DND-41 (cell line): ENCODE data around the gene RBMS3.

Experiments
- ATAC-seq: fragments of 200-7000 bp; cut with Tn5 transposase; 3 replicates; pipeline ENCODE4 v1.9.1; 2021; ENCODE audit warnings: low read depth; ENCODE audit not compliant: insufficient read depth
- DNase-seq: peaks from one replicate; pipeline ENCODE4 v3.0.0-alpha.2; 2020
- H2AFZ ChIP-seq: 2 replicates; pipeline ENCODE4 v1.6.0; 2012; ENCODE audit warnings: low read depth, low read length
- H3K27ac ChIP-seq: 2 replicates; pipeline ENCODE4 v1.5.1; 2012; ENCODE audit warnings: low read length, inconsistent platforms
- H3K27me3 ChIP-seq: fragments of 200-600 bp; sonication (generic); 2 replicates; pipeline ENCODE4 v1.6.0; 2012; ENCODE audit warnings: low read length, mild to moderate bottlenecking, inconsistent platforms; ENCODE audit not compliant: insufficient read depth, poor library complexity
- H3K36me3 ChIP-seq: 2 replicates; pipeline ENCODE4 v1.5.1; 2012; ENCODE audit warnings: low read length, inconsistent platforms; ENCODE audit not compliant: insufficient read depth
- H3K4me1 ChIP-seq: 2 replicates; pipeline ENCODE4 v1.5.1; 2012; ENCODE audit warnings: mild to moderate bottlenecking, low read length; ENCODE audit not compliant: insufficient read depth
- H3K4me2 ChIP-seq: 2 replicates; pipeline ENCODE4 v1.6.0; 2012; ENCODE audit warnings: mild to moderate bottlenecking, moderate library complexity, low read length, inconsistent platforms; ENCODE audit not compliant: insufficient read depth
- H3K4me3 ChIP-seq, 2 experiments: fragments of 200-600 bp in 1 of 2; shearing (Covaris generic) in 1 of 2; 2 replicates each; pipeline ENCODE4 v1.5.1; 2012 to 2016; ENCODE audit warnings: inconsistent platforms in 2 of 2, low read length in 2 of 2, mild to moderate bottlenecking in 2 of 2, low read depth in 1 of 2, moderate library complexity in 1 of 2
- H3K79me2 ChIP-seq: 2 replicates; pipeline ENCODE4 v1.6.0; 2012; ENCODE audit warnings: low read length, inconsistent platforms; ENCODE audit not compliant: insufficient read depth
- H3K9ac ChIP-seq: 2 replicates; pipeline ENCODE4 v1.6.0; 2012; ENCODE audit warnings: low read depth, mild to moderate bottlenecking, inconsistent platforms, low read length, moderate library complexity
- H3K9me3 ChIP-seq: 2 replicates; pipeline ENCODE4 v1.5.1; 2012; ENCODE audit warnings: low read length, moderate library complexity, mild to moderate bottlenecking, inconsistent platforms; ENCODE audit not compliant: insufficient read depth, severe bottlenecking
- H4K20me1 ChIP-seq: 2 replicates; pipeline ENCODE4 v1.6.0; 2012; ENCODE audit warnings: low read length; ENCODE audit not compliant: insufficient read depth
- CTCF ChIP-seq: IDR thresholded peaks from 2 replicates; pipeline ENCODE4 v1.5.1; 2012; ENCODE audit warnings: borderline replicate concordance, low read length, moderate library complexity, mild to moderate bottlenecking; ENCODE audit not compliant: poor library complexity, severe bottlenecking; ENCODE audit errors: extremely low read depth
- EZH2 ChIP-seq: IDR thresholded peaks from 3 replicates; pipeline ENCODE4 v1.6.1; 2012; ENCODE audit warnings: borderline replicate concordance, low read depth, mild to moderate bottlenecking, moderate library complexity, low read length, inconsistent platforms; ENCODE audit not compliant: severe bottlenecking

RBMS3 gene

GRCh38 chr3:29310865-29311264 is 30.0 kb downstream of the RBMS3 start:
- H3K27me3 ChIP-seq, result no peaks in the 10 kb centered on the region
- H3K79me2 ChIP-seq, result no peaks in the 10 kb centered on the region
- H3K4me3 ChIP-seq, result no peak overlapping the region
- no peak overlapping the region for H3K27ac ChIP-seq
- H2AFZ ChIP-seq, result no peak overlapping the region
- H4K20me1 ChIP-seq, result no peaks in the 10 kb centered on the region
- no peak overlapping the region for H3K9ac ChIP-seq
- DNase-seq (no peak), ATAC-seq (no peak)
- TF ChIP-seq CTCF (no peak), EZH2 (no peak)
- H3K36me3 ChIP-seq, result no peaks in the 10 kb centered on the region
- H3K4me2 ChIP-seq, result no peak overlapping the region
- no peaks in the 10 kb centered on the region for H3K9me3 ChIP-seq
- no peaks in the 10 kb centered on the region for H3K4me1 ChIP-seq

GRCh38 chr3:29311795-29312194 is 30.9 kb downstream of the RBMS3 start:
- H4K20me1 ChIP-seq, result no peaks in the 10 kb centered on the region
- H3K27ac ChIP-seq, result no peak overlapping the region
- no peak overlapping the region for H3K4me2 ChIP-seq
- no peaks in the 10 kb centered on the region for H3K36me3 ChIP-seq
- no peak for DNase-seq
- H3K9me3 ChIP-seq, result no peaks in the 10 kb centered on the region
- TF ChIP-seq EZH2 (no peak), CTCF (no peak)
- no peaks in the 10 kb centered on the region for H3K79me2 ChIP-seq
- no peak overlapping the region for H3K4me3 ChIP-seq
- no peak overlapping the region for H2AFZ ChIP-seq
- H3K4me1 ChIP-seq, result no peaks in the 10 kb centered on the region
- ATAC-seq, result no peak
- H3K9ac ChIP-seq, result no peak overlapping the region
- H3K27me3 ChIP-seq, result no peaks in the 10 kb centered on the region

- Histone ChIP-seq H3K4me2 (no peak overlapping the region), H3K9ac (no peak overlapping the region), H3K4me3 (no peak overlapping the region), H4K20me1 (no peaks in the 10 kb centered on the region), H3K9me3 (no peaks in the 10 kb centered on the region), H3K79me2 (no peaks in the 10 kb centered on the region), H3K36me3 (no peaks in the 10 kb centered on the region), H3K27me3 (no peaks in the 10 kb centered on the region), H2AFZ (no peak overlapping the region), H3K4me1 (no peaks in the 10 kb centered on the region), H3K27ac (no peak overlapping the region)
- no peak for TF ChIP-seq EZH2
- no peak for TF ChIP-seq CTCF
- ATAC-seq, result no peak
- no peak for DNase-seq
Observed at GRCh38 chr3:29312395-29312794, 31.5 kb downstream of the RBMS3 start.

DNA sequence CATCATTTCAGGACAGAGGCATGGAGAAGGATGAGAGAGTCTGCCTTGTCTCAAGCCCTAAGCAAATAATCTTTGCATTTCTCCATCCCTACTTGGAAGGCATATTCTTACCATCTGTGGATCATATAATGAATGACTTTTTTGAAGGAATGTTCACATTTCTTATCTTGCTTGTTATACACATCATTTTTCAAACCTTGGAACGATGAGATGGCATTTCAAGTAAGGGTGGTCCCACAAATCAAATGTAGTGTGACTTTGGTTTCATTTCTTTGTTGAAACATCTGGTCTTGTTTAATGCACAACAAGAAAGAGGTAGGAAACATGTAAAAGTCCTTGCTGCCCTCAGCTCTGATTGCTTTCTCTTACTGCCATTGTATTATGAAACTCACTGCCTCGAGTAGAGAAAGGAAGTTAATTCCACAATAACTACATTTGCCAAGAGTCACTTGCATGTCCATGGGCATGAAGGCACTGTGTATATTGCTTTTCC is 32.1 kb downstream of the RBMS3 start:
- no peaks in the 10 kb centered on the region for H3K9me3 ChIP-seq
- no peaks in the 10 kb centered on the region for H3K27me3 ChIP-seq
- no peak overlapping the region for H3K27ac ChIP-seq
- no peaks in the 10 kb centered on the region for H4K20me1 ChIP-seq
- no peaks in the 10 kb centered on the region for H3K4me1 ChIP-seq
- ATAC-seq (no peak), DNase-seq (no peak)
- H2AFZ ChIP-seq, result no peak overlapping the region
- TF ChIP-seq CTCF (no peak), EZH2 (no peak)
- no peaks in the 10 kb centered on the region for H3K79me2 ChIP-seq
- H3K4me3 ChIP-seq, result no peak overlapping the region
- no peak overlapping the region for H3K9ac ChIP-seq
- H3K36me3 ChIP-seq, result no peaks in the 10 kb centered on the region
- H3K4me2 ChIP-seq, result no peak overlapping the region
